GM06990 (cell line): Measurements from ENCODE around the gene DUSP7.

ENCODE experiments used
- DNase-seq: peaks from one replicate; pipeline ENCODE4 v3.0.0-alpha.2; 2011; ENCODE audit not compliant: insufficient read length; ENCODE audit errors: extremely low read depth
- H3K27me3 ChIP-seq: replicated peaks from 2 replicates; pipeline ENCODE4 v1.6.0; 2011; ENCODE audit warnings: low read length; ENCODE audit not compliant: control insufficient read depth, insufficient read depth
- H3K36me3 ChIP-seq: 2 replicates; pipeline ENCODE4 v1.5.1; 2011; ENCODE audit warnings: low read length; ENCODE audit not compliant: control insufficient read depth, insufficient read depth
- H3K4me3 ChIP-seq: replicated peaks from 2 replicates; pipeline ENCODE4 v1.5.1; 2011; ENCODE audit warnings: low read depth, mild to moderate bottlenecking, control low read depth, low read length
- TF ChIP-seq, protein P1 (sequence below): IDR thresholded peaks from 2 replicates; pipeline ENCODE4 v1.5.1; 2011; ENCODE audit warnings: low read length, control low read depth, mild to moderate bottlenecking, inconsistent platforms; ENCODE audit not compliant: insufficient read depth, poor library complexity, severe bottlenecking

Gene DUSP7

DNA sequence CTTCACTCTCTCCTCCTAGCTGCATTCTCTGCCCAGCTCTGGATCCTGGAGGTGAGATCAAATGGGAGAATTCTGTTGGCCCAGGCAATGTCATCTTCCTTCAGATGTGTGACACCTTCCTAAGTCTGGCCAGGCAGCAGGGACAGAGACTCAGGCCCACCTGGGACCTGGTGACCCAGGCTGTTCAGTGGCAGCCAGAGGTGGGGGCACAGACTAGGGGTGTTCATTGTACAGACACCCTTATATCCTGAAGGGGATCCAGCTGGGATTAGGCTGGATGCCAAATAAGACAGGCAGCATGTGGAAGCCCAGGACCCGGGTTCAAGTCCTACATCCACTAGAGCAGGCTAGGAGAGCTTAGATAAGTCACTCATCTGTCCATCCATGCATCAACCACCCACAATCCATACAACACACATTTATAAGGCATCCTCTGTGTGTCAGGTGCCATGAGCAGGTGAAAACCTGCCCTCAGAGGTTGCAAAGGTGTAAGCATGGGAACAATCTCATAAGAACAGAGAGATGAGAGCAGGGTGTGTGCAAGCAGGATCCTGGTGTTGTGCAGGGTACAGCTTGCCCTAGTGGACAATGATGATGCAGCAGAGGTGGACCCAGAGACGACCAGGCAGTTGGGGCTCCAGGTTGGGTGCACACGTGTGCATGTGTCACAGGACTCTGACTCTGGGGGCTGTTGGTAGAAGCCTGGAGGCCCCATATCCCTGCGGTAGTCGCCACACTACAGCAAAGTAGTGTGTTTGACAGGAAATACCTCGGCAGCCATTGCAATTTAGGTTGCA lies 42.4 kb downstream of the DUSP7 start:
- TF ChIP-seq, protein P1, sequence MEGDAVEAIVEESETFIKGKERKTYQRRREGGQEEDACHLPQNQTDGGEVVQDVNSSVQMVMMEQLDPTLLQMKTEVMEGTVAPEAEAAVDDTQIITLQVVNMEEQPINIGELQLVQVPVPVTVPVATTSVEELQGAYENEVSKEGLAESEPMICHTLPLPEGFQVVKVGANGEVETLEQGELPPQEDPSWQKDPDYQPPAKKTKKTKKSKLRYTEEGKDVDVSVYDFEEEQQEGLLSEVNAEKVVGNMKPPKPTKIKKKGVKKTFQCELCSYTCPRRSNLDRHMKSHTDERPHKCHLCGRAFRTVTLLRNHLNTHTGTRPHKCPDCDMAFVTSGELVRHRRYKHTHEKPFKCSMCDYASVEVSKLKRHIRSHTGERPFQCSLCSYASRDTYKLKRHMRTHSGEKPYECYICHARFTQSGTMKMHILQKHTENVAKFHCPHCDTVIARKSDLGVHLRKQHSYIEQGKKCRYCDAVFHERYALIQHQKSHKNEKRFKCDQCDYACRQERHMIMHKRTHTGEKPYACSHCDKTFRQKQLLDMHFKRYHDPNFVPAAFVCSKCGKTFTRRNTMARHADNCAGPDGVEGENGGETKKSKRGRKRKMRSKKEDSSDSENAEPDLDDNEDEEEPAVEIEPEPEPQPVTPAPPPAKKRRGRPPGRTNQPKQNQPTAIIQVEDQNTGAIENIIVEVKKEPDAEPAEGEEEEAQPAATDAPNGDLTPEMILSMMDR = no peak
- Histone ChIP-seq H3K27me3 (no peaks in the 10 kb centered on the region), H3K4me3 (no peak overlapping the region), H3K36me3 (no peaks in the 10 kb centered on the region)
- DNase-seq = no peak

DNA sequence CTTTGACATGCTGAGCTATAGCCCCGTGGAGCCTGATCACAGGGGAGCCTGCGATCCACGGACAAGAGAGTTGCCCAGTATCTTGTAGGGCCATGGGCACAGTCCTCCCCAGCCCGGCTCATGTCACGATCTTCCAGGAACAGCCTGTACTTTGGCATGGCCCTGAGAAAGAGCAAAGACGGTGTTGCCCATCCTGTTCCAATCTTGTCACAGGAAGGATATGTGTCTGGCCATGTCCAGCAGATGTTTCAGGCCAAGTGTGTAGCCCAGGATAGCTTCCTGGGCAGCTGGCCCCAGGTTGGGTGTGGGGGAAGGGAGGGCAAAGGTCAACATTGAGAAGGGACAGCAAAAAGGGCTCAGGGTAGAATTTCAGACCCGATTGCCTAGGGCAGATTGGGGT lies 43.7 kb downstream of the DUSP7 start:
- no peak for DNase-seq
- no peak overlapping the region for H3K4me3 ChIP-seq
- no peaks in the 10 kb centered on the region for H3K27me3 ChIP-seq
- no peaks in the 10 kb centered on the region for H3K36me3 ChIP-seq
- TF ChIP-seq, protein P1 = no peak

DNA sequence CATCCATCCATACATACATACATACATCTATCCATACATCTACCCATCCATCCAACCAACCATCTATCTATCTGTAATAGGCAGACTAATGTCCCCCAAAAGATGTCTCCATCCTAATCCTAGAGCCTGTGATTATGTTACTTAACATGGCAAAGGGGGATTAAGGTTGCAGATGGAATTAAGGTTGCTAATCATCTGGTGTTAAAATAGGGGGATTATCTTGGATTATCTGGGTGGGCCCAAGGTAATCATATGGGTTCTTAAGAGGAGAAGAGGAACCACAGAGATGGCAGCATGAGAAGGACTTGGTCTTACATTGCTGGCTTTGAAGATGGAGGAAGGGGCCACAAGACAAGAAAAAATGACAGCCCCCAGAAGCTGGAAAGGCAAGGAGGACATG lies 45.9 kb downstream of the DUSP7 start:
- Histone ChIP-seq H3K27me3 (no peaks in the 10 kb centered on the region), H3K4me3 (no peak overlapping the region), H3K36me3 (no peaks in the 10 kb centered on the region)
- DNase-seq = no peak
- TF ChIP-seq, protein P1 = no peak

DNA sequence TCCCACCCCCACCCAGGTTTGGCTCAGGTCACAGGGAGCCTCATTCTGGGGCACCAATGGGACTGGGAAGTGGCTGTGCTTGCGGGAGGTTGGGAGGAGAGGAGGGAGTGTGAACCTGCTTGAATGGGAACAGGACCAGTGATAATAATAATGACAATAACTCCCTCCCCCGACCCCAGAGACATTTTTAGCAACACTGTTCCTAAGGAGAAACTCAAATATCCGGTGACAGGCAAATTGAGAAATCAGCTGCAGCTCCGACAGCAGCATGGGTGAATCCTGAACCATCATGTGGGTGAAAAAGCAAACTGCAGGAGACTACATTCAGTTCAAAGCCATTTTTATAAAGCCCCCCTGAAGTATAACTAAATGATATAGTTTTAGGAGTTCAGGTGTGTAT lies 49.1 kb downstream of the DUSP7 start:
- TF ChIP-seq, protein P1 = no peak
- no peak for DNase-seq
- H3K4me3 ChIP-seq = no peak overlapping the region
- no peaks in the 10 kb centered on the region for H3K36me3 ChIP-seq
- H3K27me3 ChIP-seq = no peaks in the 10 kb centered on the region

DNA sequence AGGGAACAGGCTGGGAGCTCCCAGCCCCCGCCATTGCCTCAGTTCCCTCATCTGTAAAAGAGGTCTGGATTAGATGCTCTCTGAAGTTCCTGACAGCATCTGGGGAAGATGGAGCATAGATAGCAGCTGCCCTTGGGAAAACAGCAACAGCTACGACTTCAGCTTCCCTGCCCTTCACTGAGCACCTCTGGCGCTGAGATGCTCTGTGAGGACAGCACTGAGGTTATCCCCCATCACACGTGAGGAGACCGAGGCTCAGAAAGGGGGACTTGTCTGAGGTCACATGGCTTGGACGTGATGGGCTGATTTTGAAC lies 49.6 kb downstream of the DUSP7 start:
- Histone ChIP-seq H3K36me3 (no peaks in the 10 kb centered on the region), H3K27me3 (no peaks in the 10 kb centered on the region), H3K4me3 (no peak overlapping the region)
- no peak for DNase-seq
- TF ChIP-seq, protein P1 = no peak
